CD4-positive, alpha-beta T cell treated with Interleukin-21 for 1 hour (primary cell): ENCODE data around the gene CRLF2.
"Not testable (repeated sequence)": the region's sequence is repeated elsewhere in the genome, so short reads cannot be mapped to it uniquely, and the experiment has no call there.

ENCODE experiments used
- DNase-seq: peaks from one replicate; pipeline ENCODE4 v3.0.0-alpha.2; 2020

The CRLF2 gene

DNA sequence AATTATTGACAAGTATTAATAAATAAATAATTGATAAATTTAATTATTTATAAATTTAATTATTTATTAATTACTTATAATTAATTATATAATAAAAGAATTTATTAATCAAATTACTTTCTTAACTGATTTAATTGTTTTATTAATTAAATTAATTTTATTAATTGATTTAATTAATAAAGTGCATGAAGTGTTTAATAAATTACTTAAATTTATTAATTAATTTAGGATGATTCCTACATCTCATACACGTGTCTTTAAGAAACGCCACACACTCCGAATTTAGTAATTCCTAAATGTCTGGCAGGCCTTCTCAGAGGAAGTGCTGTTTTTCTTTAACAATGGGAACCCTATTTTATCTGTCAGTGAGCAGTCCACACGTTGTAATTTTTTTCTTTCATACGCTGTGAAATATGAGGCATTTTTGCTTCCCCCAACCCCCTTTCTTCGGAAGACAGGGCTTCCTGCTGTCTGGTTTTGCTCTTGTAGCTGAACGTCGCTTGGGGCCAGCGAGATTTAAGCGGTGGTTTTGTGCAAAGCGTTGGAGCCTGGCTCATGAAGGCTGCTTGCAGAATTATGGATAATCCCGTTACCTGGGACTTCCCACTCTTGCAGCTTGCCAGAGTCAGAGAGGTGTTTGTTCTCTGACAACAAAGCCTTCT is 46.8 kb downstream of the CRLF2 start:
- DNase-seq, result peak; percentile 27

DNA sequence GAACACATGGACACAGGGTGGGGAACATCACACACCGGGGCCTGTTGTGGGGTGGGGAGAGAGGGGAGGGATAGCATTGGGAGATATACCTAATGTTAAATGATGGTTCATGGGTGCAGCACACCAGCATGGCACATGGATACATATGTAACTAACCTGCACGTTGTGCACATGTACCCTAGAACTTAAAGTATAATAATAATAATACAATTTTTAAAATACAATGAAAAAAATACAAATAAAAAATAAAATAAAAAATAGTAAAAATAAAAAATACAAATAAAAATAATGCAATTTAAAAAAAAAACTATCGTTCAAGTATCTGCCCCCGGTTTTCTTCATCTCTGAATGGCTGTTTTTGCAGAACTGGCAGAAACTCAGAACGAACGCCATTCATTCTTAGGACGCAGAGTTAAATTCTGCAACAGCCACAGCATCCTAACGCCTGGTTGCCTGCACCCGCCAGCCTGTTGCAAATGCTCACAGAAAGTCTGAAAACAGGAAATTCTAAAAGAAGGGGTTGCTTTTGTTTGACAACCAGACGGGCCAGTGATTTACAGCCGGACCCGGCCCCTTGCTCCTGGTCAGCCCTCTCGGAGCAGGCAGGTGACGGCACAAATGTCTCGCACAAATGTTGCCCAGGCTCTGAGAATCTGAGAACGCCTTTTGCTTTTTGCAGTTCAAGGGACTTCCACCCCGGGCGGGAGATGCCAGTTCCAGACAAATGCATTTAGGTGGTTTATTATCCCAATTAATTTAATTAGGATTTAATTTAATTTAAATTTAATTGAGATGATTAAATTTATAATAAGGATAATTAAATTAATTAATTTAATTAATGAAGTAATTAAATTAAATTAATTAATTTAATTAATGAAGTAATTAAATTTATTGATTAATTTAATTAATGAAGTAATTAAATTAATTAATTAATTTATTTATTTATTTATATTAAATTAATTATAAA is 47.8 kb downstream of the CRLF2 start:
- no peak for DNase-seq

DNA sequence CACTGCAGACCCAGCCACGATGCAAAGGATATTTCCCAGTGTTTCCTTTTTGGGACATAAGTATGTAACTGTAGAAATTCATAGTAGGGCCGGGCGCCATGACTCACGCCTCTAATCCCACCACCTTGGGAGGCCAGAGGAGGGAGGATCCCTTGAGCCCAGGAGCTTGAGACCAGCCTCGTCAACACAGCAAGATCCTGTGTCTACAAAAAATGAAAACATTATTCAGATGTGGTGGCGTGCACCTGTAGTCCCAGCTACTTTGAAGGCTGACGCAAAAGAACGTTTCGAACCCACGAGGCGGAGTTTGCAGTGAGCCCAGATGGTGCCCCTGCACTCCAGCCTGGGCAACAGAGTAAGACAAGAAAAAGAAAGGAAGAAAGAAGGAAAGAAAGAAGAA is 49.2 kb downstream of the CRLF2 start:
- DNase-seq, result no peak

DNA sequence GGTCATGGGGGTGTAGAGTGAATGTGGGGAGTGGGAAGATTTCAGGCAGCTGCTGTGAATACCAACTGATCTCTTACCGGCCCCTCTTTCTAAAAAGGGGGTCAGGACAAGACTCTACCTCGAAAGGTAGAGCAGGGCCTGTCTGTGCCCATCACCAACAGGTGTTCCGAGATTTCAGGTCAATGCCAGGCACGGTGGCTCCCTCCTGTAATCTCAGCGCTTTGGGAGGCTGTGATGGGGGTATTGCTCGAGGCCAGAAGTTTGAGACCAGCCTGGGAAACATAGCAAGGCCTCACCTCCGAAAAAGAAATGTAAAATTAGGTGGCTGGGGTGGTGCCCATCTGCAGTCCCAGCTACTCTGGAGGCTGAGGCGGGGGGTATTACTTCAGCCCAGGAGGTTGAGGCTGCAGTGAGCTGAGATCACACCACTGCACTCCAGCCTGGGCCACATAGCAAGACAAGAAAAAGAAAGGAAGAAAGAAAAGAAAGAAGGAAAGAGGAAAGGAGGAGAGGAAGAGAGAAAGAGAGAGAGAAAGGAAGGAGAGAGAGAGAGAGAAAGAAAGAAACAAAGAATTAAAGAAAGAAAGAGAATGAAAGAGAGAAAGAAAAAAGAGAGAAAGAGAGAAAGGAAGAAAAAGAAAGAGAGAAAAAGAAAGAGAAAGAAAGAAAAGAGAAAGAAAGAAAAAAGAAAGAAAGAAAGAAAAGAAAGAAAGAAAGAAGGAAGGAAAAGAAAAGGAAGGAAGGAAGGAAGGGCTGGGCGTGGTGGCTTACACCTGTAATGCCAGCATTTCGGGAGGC is 50.1 kb downstream of the CRLF2 start:
- DNase-seq, result no peak

DNA sequence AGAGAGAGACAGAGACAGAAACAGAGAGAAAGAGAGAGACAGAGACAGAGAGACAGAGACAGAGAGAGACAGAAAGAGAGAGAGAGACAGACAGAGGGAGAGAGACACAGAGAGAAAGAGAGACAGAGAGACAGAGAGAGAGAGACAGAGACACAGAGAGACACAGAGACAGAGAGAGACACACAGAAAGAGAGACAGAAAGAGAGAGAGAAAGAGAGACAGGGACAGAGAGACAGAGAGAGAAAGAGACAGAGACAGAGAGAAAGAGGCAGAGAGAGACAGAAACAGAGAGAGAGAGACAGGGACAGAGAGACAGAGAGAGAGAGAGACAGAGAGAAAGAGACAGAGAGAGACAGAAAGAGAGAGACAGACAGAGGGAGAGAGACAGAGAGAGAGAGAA is 52.9 kb downstream of the CRLF2 start:
- DNase-seq, result no peak

DNA sequence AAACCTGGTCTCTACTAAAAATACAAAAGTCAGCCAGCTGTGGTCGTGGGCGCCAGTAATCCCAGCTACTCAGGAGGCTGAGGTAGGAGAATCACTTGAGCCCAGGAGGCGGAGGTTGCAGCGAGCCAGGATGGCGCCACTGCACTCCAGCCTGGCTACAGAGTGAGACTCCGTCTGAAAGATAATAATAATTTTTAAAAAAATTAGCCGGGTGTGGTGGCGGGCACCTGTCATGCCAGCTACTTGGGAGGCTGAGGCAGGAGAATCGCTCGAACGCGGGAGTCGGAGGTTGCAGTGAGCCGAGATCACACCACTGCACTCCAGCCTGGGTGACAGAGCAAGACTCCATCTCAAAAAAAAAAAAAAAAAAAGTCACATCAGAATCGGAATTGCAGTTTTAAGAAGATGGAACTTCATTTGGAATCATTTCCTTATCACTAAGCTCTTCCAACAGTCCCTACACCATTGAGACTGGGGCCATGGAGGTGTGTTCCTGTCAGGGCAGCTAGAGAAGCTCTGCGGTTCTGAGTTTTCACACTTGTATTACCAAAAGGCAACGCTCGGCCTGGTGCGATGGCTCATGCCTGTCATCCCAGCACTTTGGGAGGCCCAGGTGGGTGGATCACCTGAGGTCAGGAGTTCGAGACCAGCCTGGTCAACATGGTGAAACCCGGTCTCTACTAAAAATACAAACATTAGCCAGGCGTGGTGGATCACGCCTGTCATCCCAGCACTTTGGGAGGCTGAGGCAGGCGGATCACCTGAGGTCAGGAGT is 55.6 kb downstream of the CRLF2 start:
- DNase-seq, result not testable (repeated sequence)

DNA sequence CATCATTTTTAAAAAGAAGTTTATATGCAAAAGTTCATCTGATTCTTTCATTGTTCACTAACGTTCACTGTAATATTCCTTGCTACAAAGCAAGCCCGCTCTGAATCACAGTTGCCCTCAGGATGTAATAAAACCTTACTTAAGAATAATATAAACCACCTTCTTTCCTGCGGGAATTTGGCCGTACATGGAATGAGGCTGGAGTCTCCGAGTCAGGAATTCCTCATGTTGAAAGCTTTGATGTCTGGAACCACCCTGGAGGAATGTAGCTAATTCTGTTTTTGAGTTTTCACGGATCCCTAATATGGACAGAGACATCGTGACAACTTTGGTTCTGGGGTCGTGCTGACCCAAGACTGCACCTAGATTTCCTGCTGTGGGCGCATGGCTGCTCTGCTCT is 58.5 kb downstream of the CRLF2 start:
- no peak for DNase-seq

DNA sequence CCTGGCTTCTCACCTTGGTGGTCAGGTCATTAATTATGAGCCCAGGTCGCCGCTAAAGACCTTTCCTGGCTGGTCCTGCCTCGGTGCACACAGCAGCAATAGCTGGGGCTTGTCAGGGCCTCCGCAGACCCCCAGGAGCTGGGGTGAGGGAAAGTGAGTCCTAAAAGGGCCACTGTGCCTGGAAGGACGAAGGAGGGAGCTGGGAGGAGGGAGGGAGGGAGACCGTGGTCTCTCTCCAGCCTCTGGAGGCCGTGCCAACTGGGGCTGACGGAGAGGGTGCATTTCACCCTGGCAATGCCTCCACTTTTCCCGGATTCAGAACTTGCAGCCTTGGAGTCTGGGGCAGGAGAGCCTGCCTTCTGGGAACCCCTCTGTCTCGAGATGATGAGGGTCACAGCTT is 60.4 kb downstream of the CRLF2 start:
- DNase-seq, result no peak

DNA sequence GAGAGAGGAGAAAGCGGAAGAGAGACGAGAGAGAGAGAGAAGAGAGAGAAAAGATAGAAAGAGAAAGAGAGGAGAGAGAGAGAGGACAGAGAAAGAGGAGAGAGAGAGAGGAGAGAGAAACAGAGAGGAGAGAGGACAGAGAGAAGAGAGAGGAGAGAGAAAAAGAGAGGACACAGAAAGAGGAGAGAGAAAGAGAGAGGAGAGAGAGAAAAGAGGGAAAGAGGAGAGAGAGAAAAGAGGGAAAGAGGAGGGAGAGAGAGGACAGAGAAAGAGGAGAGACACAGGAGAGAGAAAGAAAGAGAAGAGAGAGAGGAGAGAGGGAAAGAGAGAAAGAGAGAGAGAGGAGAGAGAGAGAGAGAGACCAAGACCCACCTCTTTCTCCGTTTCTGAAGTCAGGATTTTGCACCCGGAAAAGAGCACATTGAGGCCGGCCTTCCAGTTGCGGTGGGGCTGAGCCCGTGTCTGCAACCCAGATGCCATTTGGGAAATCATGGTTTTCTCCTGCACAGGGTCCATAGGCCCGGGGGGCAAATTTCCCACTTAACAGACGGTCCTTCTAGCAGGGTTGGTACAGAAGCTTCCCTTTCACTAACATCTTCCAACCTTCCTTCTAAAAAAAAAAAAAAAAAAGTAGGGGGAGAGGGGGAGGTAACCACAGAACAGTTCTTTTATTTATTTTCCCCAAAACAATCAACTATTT is 60.9 kb downstream of the CRLF2 start:
- DNase-seq, result no peak

DNA sequence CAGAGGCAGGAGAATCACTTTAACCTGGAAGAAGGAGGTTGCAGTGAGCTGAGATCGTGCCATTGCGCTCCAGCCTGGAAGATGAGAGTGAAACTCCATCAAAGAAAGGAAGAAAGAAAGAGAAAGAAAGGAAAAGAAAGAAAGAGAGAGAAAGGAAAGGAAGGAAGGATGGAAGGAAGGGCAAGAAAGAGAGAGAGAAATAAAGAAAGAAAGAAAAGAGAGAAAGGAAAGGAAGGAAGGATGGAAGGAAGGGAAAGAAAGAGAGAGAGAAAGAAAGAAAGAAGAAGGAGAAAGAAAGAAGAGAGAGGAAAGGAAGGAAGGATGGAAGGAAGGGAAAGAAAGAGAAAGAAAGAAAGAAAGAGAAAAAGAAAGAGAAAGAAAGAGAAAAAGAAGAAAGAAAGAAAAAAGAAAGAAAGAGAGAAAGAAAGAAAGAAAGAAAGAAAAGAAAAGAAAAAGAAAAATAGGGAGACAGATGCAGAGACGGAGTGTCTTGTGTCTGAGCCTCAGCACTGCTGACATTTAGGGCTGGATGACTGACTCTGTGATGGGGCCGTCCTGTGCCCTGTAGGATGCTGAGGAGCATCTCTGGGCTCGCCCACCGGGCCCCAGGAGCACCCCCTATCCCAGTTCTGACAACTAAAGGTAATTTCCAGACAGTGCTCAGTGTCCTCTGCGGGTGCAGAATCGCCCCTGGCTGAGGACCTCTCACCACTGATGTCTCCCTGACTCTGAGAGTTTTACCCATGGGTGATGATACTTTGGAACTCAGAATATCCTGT is 61.7 kb downstream of the CRLF2 start:
- no peak for DNase-seq

DNA sequence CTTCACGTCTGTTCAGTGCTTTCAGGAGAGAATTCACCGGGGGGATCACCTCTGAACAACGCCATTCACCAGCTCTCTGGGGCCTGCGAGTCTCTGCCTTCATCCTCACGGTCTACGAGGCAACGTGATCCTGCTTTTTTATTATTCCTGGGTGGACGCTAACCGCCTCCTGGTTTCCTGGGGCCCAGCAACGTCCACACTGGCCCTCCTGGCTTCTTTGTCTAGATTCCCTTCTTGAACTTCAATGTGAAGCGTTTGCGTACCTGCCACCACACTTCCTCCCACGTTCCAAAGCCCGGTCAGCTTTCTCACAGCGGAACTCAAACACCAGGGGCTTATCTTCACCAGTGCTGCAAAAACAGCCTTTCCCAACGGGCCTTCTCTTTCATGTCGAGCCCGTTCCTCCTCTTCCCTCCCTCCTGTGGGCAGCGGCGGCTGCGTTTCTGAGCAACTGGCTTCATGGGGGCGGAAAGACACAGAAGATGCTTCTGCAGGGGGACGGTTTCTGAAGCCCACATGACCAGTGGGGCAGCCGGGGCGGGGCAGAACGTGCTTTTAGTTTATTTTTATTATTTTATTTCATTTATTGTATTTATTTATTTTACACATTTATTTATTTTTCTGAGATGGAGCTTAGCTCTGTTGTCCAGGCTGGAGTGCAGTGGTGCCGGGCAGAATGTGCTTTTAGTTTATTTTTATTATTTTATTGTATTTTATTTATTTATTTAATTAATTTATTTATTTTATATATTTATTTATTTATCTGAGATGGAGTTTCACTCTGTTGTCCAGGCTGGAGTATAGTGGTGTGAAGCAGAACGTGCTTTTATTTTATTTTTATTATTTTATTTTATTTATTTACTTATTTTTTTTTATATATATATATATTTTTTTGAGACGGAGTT is 64.6 kb downstream of the CRLF2 start:
- DNase-seq, result no peak

DNA sequence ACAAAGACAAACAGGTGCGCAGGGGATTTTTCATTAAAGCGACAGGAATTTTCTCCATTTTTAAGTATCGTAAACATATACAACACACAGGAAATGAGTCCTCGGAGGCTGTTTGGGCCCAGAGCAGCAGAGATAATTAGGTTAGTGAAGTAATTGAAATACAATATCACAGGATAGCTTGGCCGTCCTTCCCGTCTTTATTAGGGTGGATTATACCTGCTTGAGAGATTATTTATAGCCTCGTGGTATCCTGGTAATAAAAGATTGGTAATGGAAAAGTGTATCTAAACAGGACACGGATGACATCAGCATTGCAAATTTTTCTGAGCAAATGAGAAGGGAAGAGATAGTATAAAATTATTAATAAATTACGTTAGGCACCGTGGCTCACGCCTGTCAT is 68.2 kb downstream of the CRLF2 start:
- DNase-seq, result no peak
